HL-60 (cell line): ENCODE measurements around the gene SCN5A.

ENCODE experiments used
- GABPA ChIP-seq: IDR thresholded peaks from 2 replicates; pipeline ENCODE4 v1.6.1; 2012; ENCODE audit warnings: low read depth
- POLR2AphosphoS5 ChIP-seq: IDR thresholded peaks from 2 replicates; pipeline ENCODE4 v1.6.1; 2012; ENCODE audit warnings: low read depth
- SPI1 ChIP-seq: IDR thresholded peaks from 2 replicates; pipeline ENCODE4 v1.6.1; 2012; ENCODE audit warnings: low read depth, mild to moderate bottlenecking, borderline replicate concordance
- TF ChIP-seq, protein P1 (sequence below): IDR thresholded peaks from one replicate; pipeline ENCODE4 v1.5.1; 2011; ENCODE audit warnings: low read length, control low read depth, inconsistent platforms; ENCODE audit not compliant: insufficient read depth
- TF ChIP-seq, protein P2 (sequence below): IDR thresholded peaks from 2 replicates; pipeline ENCODE4 v1.6.1; 2012; ENCODE audit warnings: low read depth; ENCODE audit not compliant: insufficient replicate concordance

DNA sequence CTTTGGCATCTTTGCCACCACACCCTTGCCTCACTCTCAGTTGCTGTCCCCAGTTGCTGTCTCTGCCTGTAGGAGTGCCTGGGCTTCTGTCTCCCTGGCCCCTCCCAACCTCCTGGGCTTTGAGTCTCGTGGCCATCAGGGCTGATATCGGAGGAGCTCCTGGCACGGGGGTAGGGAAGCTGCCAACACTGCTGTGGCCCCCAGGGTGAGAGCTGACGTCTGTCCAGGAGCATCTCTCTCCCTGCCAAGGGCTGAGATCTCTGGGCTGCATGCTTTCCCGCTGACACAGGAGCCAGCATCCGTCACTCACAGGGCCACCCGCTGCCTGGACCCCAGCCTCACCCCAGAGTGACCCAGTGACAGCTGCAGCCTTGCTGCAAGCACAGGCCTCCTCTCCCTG lies 105.9 kb downstream of the SCN5A start:
- TF ChIP-seq, protein P1, sequence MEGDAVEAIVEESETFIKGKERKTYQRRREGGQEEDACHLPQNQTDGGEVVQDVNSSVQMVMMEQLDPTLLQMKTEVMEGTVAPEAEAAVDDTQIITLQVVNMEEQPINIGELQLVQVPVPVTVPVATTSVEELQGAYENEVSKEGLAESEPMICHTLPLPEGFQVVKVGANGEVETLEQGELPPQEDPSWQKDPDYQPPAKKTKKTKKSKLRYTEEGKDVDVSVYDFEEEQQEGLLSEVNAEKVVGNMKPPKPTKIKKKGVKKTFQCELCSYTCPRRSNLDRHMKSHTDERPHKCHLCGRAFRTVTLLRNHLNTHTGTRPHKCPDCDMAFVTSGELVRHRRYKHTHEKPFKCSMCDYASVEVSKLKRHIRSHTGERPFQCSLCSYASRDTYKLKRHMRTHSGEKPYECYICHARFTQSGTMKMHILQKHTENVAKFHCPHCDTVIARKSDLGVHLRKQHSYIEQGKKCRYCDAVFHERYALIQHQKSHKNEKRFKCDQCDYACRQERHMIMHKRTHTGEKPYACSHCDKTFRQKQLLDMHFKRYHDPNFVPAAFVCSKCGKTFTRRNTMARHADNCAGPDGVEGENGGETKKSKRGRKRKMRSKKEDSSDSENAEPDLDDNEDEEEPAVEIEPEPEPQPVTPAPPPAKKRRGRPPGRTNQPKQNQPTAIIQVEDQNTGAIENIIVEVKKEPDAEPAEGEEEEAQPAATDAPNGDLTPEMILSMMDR, result no peak
- no peak for TF ChIP-seq POLR2AphosphoS5
- TF ChIP-seq, protein P2, sequence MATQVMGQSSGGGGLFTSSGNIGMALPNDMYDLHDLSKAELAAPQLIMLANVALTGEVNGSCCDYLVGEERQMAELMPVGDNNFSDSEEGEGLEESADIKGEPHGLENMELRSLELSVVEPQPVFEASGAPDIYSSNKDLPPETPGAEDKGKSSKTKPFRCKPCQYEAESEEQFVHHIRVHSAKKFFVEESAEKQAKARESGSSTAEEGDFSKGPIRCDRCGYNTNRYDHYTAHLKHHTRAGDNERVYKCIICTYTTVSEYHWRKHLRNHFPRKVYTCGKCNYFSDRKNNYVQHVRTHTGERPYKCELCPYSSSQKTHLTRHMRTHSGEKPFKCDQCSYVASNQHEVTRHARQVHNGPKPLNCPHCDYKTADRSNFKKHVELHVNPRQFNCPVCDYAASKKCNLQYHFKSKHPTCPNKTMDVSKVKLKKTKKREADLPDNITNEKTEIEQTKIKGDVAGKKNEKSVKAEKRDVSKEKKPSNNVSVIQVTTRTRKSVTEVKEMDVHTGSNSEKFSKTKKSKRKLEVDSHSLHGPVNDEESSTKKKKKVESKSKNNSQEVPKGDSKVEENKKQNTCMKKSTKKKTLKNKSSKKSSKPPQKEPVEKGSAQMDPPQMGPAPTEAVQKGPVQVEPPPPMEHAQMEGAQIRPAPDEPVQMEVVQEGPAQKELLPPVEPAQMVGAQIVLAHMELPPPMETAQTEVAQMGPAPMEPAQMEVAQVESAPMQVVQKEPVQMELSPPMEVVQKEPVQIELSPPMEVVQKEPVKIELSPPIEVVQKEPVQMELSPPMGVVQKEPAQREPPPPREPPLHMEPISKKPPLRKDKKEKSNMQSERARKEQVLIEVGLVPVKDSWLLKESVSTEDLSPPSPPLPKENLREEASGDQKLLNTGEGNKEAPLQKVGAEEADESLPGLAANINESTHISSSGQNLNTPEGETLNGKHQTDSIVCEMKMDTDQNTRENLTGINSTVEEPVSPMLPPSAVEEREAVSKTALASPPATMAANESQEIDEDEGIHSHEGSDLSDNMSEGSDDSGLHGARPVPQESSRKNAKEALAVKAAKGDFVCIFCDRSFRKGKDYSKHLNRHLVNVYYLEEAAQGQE, result no peak
- no peak for TF ChIP-seq GABPA
- TF ChIP-seq SPI1, result no peak
